Urinary bladder (tissue), 4 donors: ENCODE data around the gene MYH9. TPM values are rescaled to one million over a fixed set of nuclear protein-coding genes. Genes with fewer than 3 reads are reported as not detected.
"Not testable (repeated sequence)": the region's sequence is repeated elsewhere in the genome, so short reads cannot be mapped to it uniquely, and the experiment has no call there.

Source experiments
- DNase-seq: peaks from one replicate; pipeline ENCODE4 v3.0.0-alpha.2; 2015; ENCODE audit errors: extremely low spot score
- H3K27ac ChIP-seq: one replicate; pipeline ENCODE4 v1.5.1; 2013; ENCODE audit warnings: low read depth, mild to moderate bottlenecking, moderate library complexity
- H3K36me3 ChIP-seq: one replicate; pipeline ENCODE4 v1.6.1; 2013; ENCODE audit warnings: mild to moderate bottlenecking, moderate library complexity; ENCODE audit not compliant: insufficient read depth
- H3K4me1 ChIP-seq: one replicate; pipeline ENCODE4 v1.6.1; 2013; ENCODE audit warnings: mild to moderate bottlenecking, moderate library complexity; ENCODE audit not compliant: insufficient read depth
- H3K4me3 ChIP-seq: one replicate; pipeline ENCODE4 v1.5.1; 2013; ENCODE audit warnings: low read depth, low read length
- WGBS: extraction: QIAGEN DNeasy Blood & Tissue Kit; methylation state at CpG from one replicate; pipeline ENCODE4 v1.1.7; 2013; 5-methylcytosine and 5-hydroxymethylcytosine counted together
- polyA plus RNA-seq: library from polyadenylated mRNA; stranded (reverse); fragments of 200-250 nt; gene quantifications from one replicate; pipeline ENCODE4 v1.2.3, GENCODE V29; 2013
- total RNA-seq: library from RNA; depleted of rRNA; stranded (reverse); fragments of >200 nt; gene quantifications from one replicate; pipeline ENCODE4 v1.2.3, GENCODE V29; 2014
- donor health status: healthy with polysubstance abuse.
- donor health status: healthy.

MYH9 gene
- total RNA-seq (150 TPM), polyA plus RNA-seq (258 TPM)

DNA sequence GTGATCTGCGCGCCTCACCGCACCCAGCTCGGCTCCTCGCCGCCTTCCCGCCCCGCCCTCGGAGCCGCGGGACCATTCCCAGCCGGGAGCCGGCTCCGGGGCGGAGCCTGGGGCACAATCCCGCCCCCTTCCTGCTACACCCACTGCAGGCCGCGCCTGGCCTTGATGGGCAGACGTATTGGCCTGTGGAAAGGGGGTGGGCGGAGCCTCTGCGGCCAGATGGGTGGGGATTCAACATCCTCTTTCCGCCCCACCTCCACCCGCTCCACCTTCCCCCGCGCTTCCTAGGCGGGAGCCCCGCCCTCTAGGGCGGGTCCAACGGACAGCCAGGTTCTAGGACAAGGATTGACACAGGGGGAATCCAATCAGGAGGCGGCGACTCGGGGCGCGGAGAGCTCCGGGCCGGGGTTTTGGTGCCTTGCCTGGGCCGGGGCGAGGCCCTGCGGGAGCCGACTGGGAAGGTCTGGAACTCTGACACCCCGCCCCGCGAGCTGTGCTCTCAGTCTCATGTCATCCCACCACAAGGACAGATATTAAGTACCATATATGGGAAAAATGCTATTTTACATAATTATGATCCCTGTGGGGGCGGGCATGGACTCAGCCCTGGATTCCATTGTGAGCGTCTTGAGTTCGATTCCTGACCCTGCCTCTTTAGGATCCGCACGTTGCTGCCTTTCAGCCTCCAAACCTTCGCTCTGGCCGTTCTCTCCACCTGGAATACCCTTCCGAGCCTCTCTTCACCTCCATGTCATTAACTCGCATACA, at the start of gene MYH9:
Gene MYH9, minus strand, starts transcription at position 9 of the 768 bp plus-strand sequence. CDS start 38,731 bp downstream, outside the sequence.
- peak within 1 kb of the TSS; percentile 94 for H3K27ac ChIP-seq
- WGBS, result 2% methylated on average over 52 of the region's 52 CpGs
- H3K4me3 ChIP-seq, result peak within 1 kb of the TSS; percentile 95
- H3K36me3 ChIP-seq, result no peaks in the 10 kb centered on the region
- H3K4me1 ChIP-seq, result no peaks in the 10 kb centered on the region
- peak; percentile 97 for DNase-seq

DNA sequence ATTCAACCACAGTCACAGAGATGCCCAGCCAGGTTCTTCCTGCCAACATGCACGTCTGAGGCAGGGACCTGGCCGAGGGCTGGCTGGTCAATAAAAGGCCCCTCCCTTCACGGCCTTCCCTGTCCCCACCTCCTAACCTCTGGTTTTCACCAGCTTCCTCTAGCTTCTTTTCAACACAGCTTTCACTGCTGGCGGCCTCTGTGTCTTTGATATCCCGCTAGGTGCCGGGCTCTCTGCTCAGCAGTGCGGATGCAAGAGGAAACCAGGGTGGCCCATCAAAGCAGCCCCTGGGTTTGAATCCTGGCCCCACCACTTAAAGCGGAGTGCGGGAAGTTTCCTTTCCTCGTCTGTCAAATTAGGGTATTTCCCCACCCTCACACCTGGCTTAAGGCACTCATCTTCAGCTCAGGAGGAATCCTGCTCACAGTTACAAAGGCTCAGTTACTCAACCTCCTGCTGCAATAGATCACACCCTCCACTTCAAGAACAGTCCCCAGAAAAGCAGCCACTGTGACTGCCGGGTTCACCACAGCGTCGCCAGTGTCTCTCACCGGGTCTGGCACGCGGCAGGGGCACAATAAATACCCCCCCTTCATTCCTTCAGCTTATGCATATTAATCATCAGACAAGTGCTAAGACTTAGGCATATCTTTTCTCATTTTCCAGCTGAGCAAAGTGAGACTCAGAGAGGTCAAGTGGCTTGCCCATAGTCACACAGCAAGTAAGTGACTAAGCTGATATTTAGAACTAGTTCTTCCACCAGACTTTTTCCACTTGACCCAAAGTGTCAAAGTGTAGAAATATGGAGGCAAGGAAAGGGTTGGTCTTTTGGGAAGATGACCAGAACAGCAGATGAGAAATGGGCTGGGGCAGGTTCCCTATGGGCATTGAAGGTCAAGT, 48.0 kb upstream of the MYH9 start:
- Histone ChIP-seq H3K4me1 (no peaks in the 10 kb centered on the region), H3K4me3 (no peak overlapping the region), H3K36me3 (no peaks in the 10 kb centered on the region), H3K27ac (no peak overlapping the region)
- WGBS, result 76% methylated on average over 16 of the region's 16 CpGs
- DNase-seq, result no peak

DNA sequence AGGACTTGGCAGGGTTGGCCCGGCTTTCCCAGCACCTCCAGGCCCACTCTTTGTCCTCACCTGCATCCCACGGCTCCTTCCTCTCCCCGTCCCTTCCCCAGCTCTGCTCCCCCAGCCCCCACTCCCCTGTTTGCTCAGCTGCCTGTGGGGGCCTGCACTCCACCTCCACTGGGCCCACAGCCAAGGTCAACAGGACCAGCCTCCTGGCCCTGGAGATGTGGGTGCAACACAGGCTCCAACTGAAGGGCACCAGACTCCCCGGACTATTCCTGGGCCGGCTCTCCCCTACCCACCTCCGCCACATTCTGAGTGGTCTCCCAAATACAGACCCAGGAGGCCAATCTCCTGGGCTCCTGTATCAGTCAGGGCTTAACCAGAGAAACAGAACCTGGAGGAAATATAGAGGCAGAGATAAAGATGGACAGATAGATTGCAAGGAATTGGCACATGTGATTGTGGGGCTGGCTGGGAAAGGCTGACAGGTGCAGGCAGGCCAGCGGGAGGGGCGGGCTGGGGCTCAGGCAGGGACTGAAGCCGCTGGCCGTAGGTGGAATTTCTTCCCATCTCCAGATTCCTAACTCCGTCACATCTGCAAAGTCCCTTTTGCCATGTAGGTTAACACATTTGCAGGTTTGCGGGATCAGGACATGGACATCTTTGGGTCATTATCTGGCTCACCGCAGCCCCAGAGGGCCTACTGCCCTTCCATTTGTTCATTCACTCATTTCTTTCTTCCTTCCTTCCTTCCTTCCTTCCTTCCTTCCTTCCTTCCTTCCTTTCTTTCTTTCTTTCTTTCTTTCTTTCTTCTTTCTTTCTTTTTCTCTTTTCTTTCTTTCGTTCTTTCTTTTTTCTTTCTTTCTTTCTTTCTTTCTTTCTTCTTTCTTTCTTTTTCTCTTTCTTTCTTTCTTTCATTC, 45.8 kb upstream of the MYH9 start:
- DNase-seq, result no peak
- H3K27ac ChIP-seq, result no peak overlapping the region
- no peak overlapping the region for H3K4me3 ChIP-seq

DNA sequence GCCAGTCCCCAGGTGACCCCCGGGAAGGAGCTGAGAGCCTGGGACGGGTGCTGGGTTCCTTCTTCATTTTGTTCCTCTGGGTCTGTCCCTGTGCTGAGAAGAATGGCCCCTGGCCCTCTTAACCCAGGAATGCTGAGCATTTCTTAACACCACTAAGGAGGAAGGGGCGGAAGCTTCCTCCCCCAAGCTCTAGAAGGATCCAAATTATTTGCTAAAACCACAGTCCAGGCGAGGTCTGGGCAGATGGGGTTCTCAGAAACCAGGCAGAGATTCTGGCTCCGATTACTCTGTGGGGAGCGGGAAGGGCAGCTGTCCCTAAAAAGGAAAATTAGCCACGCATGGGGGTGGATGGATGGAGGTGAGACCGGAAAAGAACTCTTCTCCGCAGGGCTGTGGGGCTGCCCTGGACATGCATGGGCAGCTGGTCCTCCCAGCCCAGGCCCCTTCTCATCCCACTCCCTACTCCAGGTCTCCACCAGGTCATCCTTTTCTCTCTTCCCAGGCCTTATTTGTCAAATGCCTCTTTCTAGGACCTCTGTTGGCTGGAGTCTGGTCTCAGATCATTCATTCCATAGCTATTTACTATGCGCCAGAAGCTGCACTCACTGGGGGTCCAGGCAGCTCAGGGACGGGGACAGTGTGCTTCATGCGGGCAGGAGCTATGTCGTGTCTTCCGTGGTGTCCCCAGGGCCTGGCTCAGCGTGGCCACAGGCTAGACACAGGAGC, 45.0 kb upstream of the MYH9 start:
- H3K4me1 ChIP-seq, result no peaks in the 10 kb centered on the region
- no peak overlapping the region for H3K27ac ChIP-seq
- WGBS, result 87% methylated on average over 15 of the region's 15 CpGs
- no peaks in the 10 kb centered on the region for H3K36me3 ChIP-seq
- no peak overlapping the region for H3K4me3 ChIP-seq
- DNase-seq, result no peak

More for the DNA sequence above, 45.8 kb upstream of the MYH9 start:
- Histone ChIP-seq H3K36me3 (no peaks in the 10 kb centered on the region), H3K4me1 (no peaks in the 10 kb centered on the region)
- 82% methylated on average over 14 of the region's 14 CpGs for WGBS

DNA sequence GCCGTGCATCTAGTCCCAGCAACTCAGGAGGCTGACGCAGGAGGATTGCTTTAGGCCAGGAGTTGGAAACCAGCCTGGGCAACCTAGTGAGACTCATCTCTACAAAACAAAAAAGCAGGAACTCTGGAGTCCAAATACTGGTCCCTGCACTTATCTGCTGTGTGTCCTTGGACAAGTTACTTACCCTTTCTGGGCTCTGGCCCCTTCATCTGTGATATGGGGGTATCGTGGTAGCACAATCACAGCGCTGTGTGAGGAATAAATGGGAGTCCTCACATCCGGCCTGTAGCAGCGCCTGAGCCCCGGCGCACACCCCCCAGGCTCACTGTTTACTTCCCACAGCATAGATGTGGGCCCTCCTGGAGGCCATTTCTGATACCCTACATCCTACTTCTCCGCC, 44.2 kb upstream of the MYH9 start:
- Histone ChIP-seq H3K36me3 (no peaks in the 10 kb centered on the region), H3K4me1 (no peaks in the 10 kb centered on the region), H3K4me3 (no peak overlapping the region), H3K27ac (no peak overlapping the region)
- DNase-seq, result no peak
- WGBS, result 90% methylated on average over 9 of the region's 9 CpGs

DNA sequence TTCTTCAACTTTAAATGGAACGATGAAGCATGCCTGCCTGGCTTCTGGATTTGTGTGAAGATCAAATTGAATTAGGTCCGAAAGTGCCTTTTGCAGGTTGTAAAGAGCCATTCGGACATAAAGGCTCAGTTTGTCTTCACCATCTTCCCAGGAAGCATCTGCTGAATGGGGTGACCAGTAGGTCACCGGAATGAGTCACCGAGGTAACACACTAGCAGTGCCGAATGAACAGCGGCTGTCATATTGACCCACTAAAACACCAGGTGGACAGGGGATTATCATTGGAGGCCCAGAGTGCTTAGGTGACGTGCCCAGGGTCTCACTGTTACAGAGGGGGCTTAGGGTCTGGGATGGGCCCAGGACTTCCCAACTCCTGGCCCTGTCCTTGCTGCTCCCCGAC, 43.1 kb upstream of the MYH9 start:
- H3K36me3 ChIP-seq, result no peaks in the 10 kb centered on the region
- no peak for DNase-seq
- 81% methylated on average over 9 of the region's 9 CpGs for WGBS
- H3K4me3 ChIP-seq, result no peak overlapping the region
- no peak overlapping the region for H3K27ac ChIP-seq
- H3K4me1 ChIP-seq, result no peaks in the 10 kb centered on the region

DNA sequence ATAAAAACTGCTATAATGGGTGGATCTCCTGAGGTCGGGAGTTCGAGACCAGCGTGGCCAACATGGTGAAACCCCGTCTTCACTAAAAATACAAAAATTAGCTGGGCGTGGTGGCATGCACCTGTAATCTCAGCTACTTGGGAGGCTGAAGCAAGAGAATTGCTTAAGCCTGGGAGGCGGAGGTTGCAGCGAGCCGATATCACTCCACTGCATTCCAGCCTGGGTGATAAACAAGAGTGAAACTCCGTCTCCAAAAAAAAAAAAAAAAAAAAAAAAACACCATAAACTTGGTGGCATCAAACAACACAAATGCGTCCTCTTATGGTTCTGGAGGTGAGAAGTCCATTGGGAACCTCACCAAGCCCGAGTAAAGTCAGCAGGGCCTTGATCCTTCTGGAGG, 40.2 kb upstream of the MYH9 start:
- not testable (repeated sequence) for H3K4me3 ChIP-seq, H3K36me3 ChIP-seq, H3K4me1 ChIP-seq, DNase-seq, H3K27ac ChIP-seq
- WGBS, result 90% methylated on average over 11 of the region's 11 CpGs

DNA sequence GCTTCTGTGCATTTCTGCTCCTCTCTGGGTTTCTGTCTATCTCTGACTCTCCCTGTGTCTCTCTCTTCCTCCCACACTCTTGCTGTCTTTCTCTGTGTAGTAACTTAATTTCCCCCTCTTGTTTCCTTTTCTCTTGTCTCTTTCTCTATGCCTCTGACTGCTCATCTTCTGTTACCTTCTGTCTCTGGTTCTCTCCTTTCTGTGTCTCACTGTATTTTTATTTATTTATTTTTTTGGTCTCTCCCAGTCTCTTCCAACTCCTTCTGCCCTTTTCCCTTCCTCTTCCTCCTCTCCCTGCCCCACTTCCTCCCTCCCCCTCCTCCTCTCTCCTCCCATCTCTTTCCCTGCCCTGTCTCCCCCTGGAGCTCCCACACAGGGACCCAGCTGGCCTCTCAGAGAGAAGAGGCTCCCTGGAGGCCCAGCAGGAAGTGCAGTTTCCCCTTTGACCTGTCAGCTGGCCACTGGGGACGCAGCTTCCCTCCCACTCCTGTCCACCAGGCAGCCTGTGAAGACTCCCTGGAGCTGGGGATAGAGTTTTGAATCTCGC, 38.3 kb upstream of the MYH9 start:
- 58% methylated on average over 2 of the region's 2 CpGs for WGBS
- no peak overlapping the region for H3K27ac ChIP-seq
- no peak overlapping the region for H3K4me3 ChIP-seq
- no peaks in the 10 kb centered on the region for H3K4me1 ChIP-seq
- no peaks in the 10 kb centered on the region for H3K36me3 ChIP-seq
- no peak for DNase-seq

DNA sequence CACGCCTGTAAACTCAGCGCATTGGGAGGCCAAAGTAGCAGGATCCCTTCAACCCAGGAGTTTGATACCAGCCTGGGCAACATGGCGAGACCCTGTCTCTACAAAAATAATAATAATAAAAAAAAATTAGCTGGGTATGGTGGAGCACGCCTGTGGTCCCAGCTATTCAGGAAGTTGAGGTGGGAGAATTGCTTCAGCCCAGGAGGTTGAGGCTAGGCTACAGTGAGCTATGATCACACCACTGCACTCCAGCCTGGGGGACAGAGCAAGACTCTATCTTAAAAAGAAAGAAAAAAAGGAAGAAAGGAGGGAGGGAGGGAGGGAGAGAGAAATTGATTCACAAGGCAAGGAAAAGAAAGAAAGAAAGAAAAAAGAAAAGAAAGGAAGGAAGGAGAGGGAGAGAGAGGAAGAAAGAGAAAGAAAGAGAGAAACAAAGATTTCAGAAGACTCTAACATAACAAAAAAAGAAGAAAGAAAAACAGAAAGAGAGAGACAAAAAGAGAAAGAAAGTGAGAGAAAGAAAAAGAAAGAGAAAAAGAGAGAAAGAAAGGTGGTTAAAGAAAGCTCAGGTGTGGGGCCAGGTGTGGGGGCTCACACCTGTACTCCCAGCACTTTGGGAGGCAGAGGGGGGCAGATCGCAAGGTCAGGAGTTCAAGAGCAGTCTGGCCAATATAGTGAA, 37.3 kb upstream of the MYH9 start:
- 96% methylated on average over 5 of the region's 5 CpGs for WGBS
- no peaks in the 10 kb centered on the region for H3K36me3 ChIP-seq
- no peak for DNase-seq
- no peaks in the 10 kb centered on the region for H3K4me1 ChIP-seq
- no peak overlapping the region for H3K27ac ChIP-seq
- H3K4me3 ChIP-seq, result no peak overlapping the region

DNA sequence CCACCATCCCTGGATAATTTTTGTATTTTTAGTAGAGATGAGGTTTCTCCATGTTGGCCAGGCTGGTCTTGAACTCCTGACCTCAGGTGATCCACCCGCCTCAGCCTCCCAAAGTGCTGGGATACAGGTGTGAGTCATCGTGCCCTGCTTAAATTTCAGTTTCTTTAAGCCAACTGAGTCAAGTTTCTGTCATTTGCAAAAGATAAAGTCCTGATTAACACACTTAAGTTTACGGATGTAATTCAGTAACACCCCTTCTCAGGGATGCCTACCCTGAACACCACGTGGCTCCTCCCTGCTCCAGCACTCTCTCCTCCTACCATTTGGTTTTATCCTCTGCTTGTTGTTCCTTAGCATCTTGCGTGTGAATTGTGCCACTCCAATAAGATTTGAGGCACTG, 36.7 kb upstream of the MYH9 start:
- not testable (repeated sequence) for H3K36me3 ChIP-seq, H3K4me1 ChIP-seq, H3K4me3 ChIP-seq, DNase-seq, H3K27ac ChIP-seq
- 79% methylated on average over 5 of the region's 5 CpGs for WGBS

DNA sequence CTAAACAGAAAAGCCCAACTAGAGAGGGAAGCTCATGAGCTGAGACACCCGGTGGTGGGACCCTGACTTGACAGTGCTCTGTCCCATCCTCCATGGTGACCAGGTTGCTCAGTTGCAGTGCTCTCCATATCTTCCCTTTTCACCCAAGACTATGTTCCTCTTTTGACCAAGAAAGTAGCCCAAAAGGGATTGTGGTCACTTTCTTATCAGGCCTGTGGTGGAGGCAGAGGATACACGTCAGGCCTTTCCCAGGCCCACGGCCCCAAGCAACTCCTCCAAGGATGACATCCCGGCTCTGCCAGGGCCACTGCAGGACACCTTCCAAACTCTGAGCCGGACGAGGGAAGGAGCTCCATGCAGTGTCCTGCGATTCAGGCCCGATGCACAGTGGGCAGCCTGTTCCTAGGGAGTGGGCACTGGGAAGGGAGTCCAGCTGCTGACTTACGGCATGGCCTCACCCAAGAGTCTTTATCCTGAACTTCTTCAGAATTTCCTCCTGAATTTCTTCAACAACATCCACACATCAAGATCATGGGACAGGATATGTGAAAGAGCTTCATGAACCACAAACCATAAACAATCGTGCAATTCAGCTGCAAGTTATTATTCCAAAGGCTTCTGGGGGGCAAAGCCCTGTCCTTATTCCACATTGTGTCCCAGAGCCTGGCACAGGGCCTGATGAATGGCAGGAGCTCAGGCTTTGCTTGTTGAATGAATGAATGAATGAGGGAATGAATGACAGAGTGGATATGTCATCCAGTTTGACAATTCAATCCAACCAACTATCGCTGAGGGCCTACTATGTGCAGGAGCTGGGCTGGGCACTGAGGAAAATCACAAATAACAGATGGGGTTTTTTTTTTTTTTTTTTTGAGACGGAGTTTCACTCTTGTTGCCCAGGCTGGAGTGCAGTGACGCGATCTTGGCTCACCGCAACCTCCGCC, 36.0 kb upstream of the MYH9 start:
- no peak for DNase-seq
- Histone ChIP-seq H3K4me1 (no peaks in the 10 kb centered on the region), H3K4me3 (no peak overlapping the region), H3K27ac (no peak overlapping the region), H3K36me3 (no peaks in the 10 kb centered on the region)
- WGBS, result 85% methylated on average over 16 of the region's 16 CpGs
